ENCODE data around the gene SMYD5.
"Not testable (repeated sequence)": the region's sequence is repeated elsewhere in the genome, so short reads cannot be mapped to it uniquely, and the experiment has no call there.

SMYD5 gene

GRCh38 chr2:73214120-73215035 lies at the start of gene SMYD5:
TSS of gene SMYD5 (plus strand) at chr2:73214245. CDS start at chr2:73214267, 22 bp downstream.
- Mint-ChIP-seq H3K4me3 (peak within 1 kb of the TSS; percentile 96), H3K36me3 (ENCODE audit: low read depth) (peaks cover 6% of the 10 kb centered on the region), H3K27me3 (peaks cover 2% of the 10 kb centered on the region), H3K27ac (peak within 1 kb of the TSS; percentile 95), H3K9me3 (no peaks in the 10 kb centered on the region), H3K4me1 (peaks cover 33% of the 10 kb centered on the region)
- DNase-seq, result peak; percentile 94
- ATAC-seq, result peak; percentile 86

- ATAC-seq, result not testable (repeated sequence)
These were observed 48.1 kb upstream of the SMYD5 start for GRCh38 chr2:73165978-73166377.

GRCh38 chr2:73166813-73167212 lies 47.2 kb upstream of the SMYD5 start:
- not testable (repeated sequence) for H3K9me3 Mint-ChIP-seq; H3K36me3 Mint-ChIP-seq (ENCODE audit: low read depth); ATAC-seq; H3K27ac Mint-ChIP-seq; DNase-seq; H3K4me3 Mint-ChIP-seq; H3K27me3 Mint-ChIP-seq; H3K4me1 Mint-ChIP-seq

More at GRCh38 chr2:73165978-73166377, 48.1 kb upstream of the SMYD5 start:
- H3K4me1 Mint-ChIP-seq; H3K36me3 Mint-ChIP-seq (ENCODE audit: low read depth); H3K27ac Mint-ChIP-seq; DNase-seq; H3K4me3 Mint-ChIP-seq; H3K9me3 Mint-ChIP-seq; H3K27me3 Mint-ChIP-seq: not testable (repeated sequence)

GRCh38 chr2:73168348-73168747 lies 45.7 kb upstream of the SMYD5 start:
- H3K36me3 Mint-ChIP-seq (ENCODE audit: low read depth); DNase-seq; H3K4me3 Mint-ChIP-seq; H3K9me3 Mint-ChIP-seq; H3K4me1 Mint-ChIP-seq; H3K27ac Mint-ChIP-seq; ATAC-seq; H3K27me3 Mint-ChIP-seq: not testable (repeated sequence)

- H3K4me3 Mint-ChIP-seq; H3K27ac Mint-ChIP-seq; H3K9me3 Mint-ChIP-seq; DNase-seq; ATAC-seq; H3K36me3 Mint-ChIP-seq (ENCODE audit: low read depth): not testable (repeated sequence)
- H3K4me1 Mint-ChIP-seq, result peaks cover 10% of the 10 kb centered on the region
- H3K27me3 Mint-ChIP-seq, result peaks cover 19% of the 10 kb centered on the region
These were observed 43.7 kb upstream of the SMYD5 start for GRCh38 chr2:73170341-73170740.

GRCh38 chr2:73172963-73173362 lies 41.1 kb upstream of the SMYD5 start:
- ATAC-seq (peak; percentile 30), DNase-seq (peak; percentile 38)
- H3K4me3 Mint-ChIP-seq, result no peak overlapping the region
- H3K27ac Mint-ChIP-seq, result no peak overlapping the region
- H3K9me3 Mint-ChIP-seq, result no peaks in the 10 kb centered on the region
- H3K36me3 Mint-ChIP-seq (ENCODE audit: low read depth), result no peaks in the 10 kb centered on the region
- peaks cover 24% of the 10 kb centered on the region for H3K4me1 Mint-ChIP-seq
- peaks cover 26% of the 10 kb centered on the region for H3K27me3 Mint-ChIP-seq

- DNase-seq, result no peak
- Mint-ChIP-seq H3K27ac (no peak overlapping the region), H3K9me3 (no peaks in the 10 kb centered on the region), H3K27me3 (peaks cover 31% of the 10 kb centered on the region), H3K36me3 (ENCODE audit: low read depth) (no peaks in the 10 kb centered on the region), H3K4me3 (no peak overlapping the region), H3K4me1 (peaks cover 24% of the 10 kb centered on the region)
- no peak for ATAC-seq
These were observed 40.3 kb upstream of the SMYD5 start for GRCh38 chr2:73173781-73174180.

- ATAC-seq (no peak), DNase-seq (no peak)
- no peak overlapping the region for H3K4me3 Mint-ChIP-seq
- no peaks in the 10 kb centered on the region for H3K36me3 Mint-ChIP-seq (ENCODE audit: low read depth)
- peaks cover 24% of the 10 kb centered on the region for H3K4me1 Mint-ChIP-seq
- H3K27me3 Mint-ChIP-seq, result peaks cover 31% of the 10 kb centered on the region
- H3K27ac Mint-ChIP-seq, result no peak overlapping the region
- H3K9me3 Mint-ChIP-seq, result no peaks in the 10 kb centered on the region
These were observed 39.8 kb upstream of the SMYD5 start for GRCh38 chr2:73174244-73174643.

GRCh38 chr2:73174941-73175662 lies 38.9 kb upstream of the SMYD5 start:
- ATAC-seq (no peak), DNase-seq (no peak)
- Mint-ChIP-seq H3K36me3 (ENCODE audit: low read depth) (no peaks in the 10 kb centered on the region), H3K4me3 (no peak overlapping the region), H3K4me1 (peaks cover 24% of the 10 kb centered on the region), H3K27ac (no peak overlapping the region), H3K27me3 (peaks cover 36% of the 10 kb centered on the region), H3K9me3 (no peaks in the 10 kb centered on the region)

- peak; percentile 18 for ATAC-seq
- no peaks in the 10 kb centered on the region for H3K36me3 Mint-ChIP-seq (ENCODE audit: low read depth)
- no peak overlapping the region for H3K27ac Mint-ChIP-seq
- peak; percentile 76 for DNase-seq
- H3K27me3 Mint-ChIP-seq, result peaks cover 39% of the 10 kb centered on the region
- peaks cover 24% of the 10 kb centered on the region for H3K4me1 Mint-ChIP-seq
- H3K9me3 Mint-ChIP-seq, result no peaks in the 10 kb centered on the region
- H3K4me3 Mint-ChIP-seq, result no peak overlapping the region
These were observed 38.3 kb upstream of the SMYD5 start for GRCh38 chr2:73175663-73176204.

- no peaks in the 10 kb centered on the region for H3K9me3 Mint-ChIP-seq
- ATAC-seq, result no peak
- H3K4me1 Mint-ChIP-seq, result peaks cover 24% of the 10 kb centered on the region
- peak overlapping the region; percentile 76 for H3K4me3 Mint-ChIP-seq
- peak overlapping the region; percentile 63 for H3K27ac Mint-ChIP-seq
- DNase-seq, result peak; percentile 12
- H3K36me3 Mint-ChIP-seq (ENCODE audit: low read depth), result no peaks in the 10 kb centered on the region
- peaks cover 44% of the 10 kb centered on the region for H3K27me3 Mint-ChIP-seq
These were observed 37.7 kb upstream of the SMYD5 start for GRCh38 chr2:73176205-73176880.

GRCh38 chr2:73176881-73177644 lies 37.0 kb upstream of the SMYD5 start:
- peak; percentile 78 for ATAC-seq
- H3K36me3 Mint-ChIP-seq (ENCODE audit: low read depth), result no peaks in the 10 kb centered on the region
- peaks cover 24% of the 10 kb centered on the region for H3K4me1 Mint-ChIP-seq
- H3K9me3 Mint-ChIP-seq, result no peaks in the 10 kb centered on the region
- DNase-seq, result peak; percentile 94
- peak overlapping the region; percentile 76 for H3K4me3 Mint-ChIP-seq
- peaks cover 44% of the 10 kb centered on the region for H3K27me3 Mint-ChIP-seq
- no peak overlapping the region for H3K27ac Mint-ChIP-seq

- H3K4me1 Mint-ChIP-seq, result peaks cover 23% of the 10 kb centered on the region
- H3K4me3 Mint-ChIP-seq, result peak overlapping the region; percentile 76
- DNase-seq (no peak), ATAC-seq (no peak)
- H3K27me3 Mint-ChIP-seq, result peaks cover 42% of the 10 kb centered on the region
- H3K27ac Mint-ChIP-seq, result no peak overlapping the region
- H3K9me3 Mint-ChIP-seq, result no peaks in the 10 kb centered on the region
- no peaks in the 10 kb centered on the region for H3K36me3 Mint-ChIP-seq (ENCODE audit: low read depth)
These were observed 36.3 kb upstream of the SMYD5 start for GRCh38 chr2:73177645-73178255.
